Activated B cell treated with CpG ODN at 0.5 μM for 24 hours (primary cell): ENCODE data around the gene CCDC93. TPM values are rescaled to one million over a fixed set of nuclear protein-coding genes. Genes with fewer than 3 reads are reported as not detected.

Experiments used
- ATAC-seq: fragments of 200-7000 bp; cut with Tn5 transposase; one replicate; pipeline ENCODE4 v1.10.0; 2021; ENCODE audit warnings: low read depth, mild to moderate bottlenecking, moderate library complexity
- CTCF ChIA-PET: fragments of 350-600 bp; sonication (Branson Sonifier 250); formaldehyde crosslinking; loops from one replicate; lab custom pipeline; 2021; ENCODE audit warnings: antibody characterized with exemption; lab: Charles Lee
- POLR2A ChIA-PET: fragments of 350-600 bp; sonication (Branson Sonifier 250); formaldehyde crosslinking; loops from one replicate; lab custom pipeline; 2021; ENCODE audit warnings: antibody characterized with exemption; lab: Charles Lee
- DNase-seq: peaks from one replicate; pipeline ENCODE4 v3.0.0; 2022
- H3K27ac Mint-ChIP-seq: one replicate; pipeline ENCODE4 v1.8.0; 2020; ENCODE audit warnings: mixed read lengths
- H3K27me3 Mint-ChIP-seq: one replicate; pipeline ENCODE4 v1.8.0; 2021; ENCODE audit warnings: mixed read lengths
- H3K36me3 Mint-ChIP-seq: one replicate; pipeline ENCODE4 v1.8.0; 2021; ENCODE audit warnings: low read depth, mixed read lengths
- H3K4me1 Mint-ChIP-seq: one replicate; pipeline ENCODE4 v1.8.0; 2021; ENCODE audit warnings: mixed read lengths
- H3K4me3 Mint-ChIP-seq: one replicate; pipeline ENCODE4 v1.8.0; 2020; ENCODE audit warnings: mild to moderate bottlenecking, mixed read lengths
- H3K9me3 Mint-ChIP-seq: one replicate; pipeline ENCODE4 v1.8.0; 2020; ENCODE audit warnings: mixed read lengths
- CTCF ChIP-seq: fragments of 200-600 bp; IDR thresholded peaks from one replicate; pipeline ENCODE4 v1.8.0; 2022; ENCODE audit warnings: antibody characterized with exemption, mild to moderate bottlenecking
- intact Hi-C: fragments of 100-400 bp; cut with micrococcal nuclease; formaldehyde crosslinking; loops from one replicate; pipeline ENCODE4 v1.15.1; 2024
- total RNA-seq: library from RNA; stranded (reverse); gene quantifications from 2 replicates; pipeline ENCODE4 v1.2.3, GENCODE V29; 2022

Gene CCDC93
- total RNA-seq, 1 donor from 2014 or later, result 38.8 TPM

- Mint-ChIP-seq H3K27me3 (peaks cover 2% of the 10 kb centered on the region), H3K4me1 (peaks cover 60% of the 10 kb centered on the region), H3K9me3 (no peaks in the 10 kb centered on the region), H3K27ac (peak overlapping the region; percentile 61), H3K4me3 (peak overlapping the region; percentile 21), H3K36me3 (no peaks in the 10 kb centered on the region)
- ChIA-PET POLR2A (interaction anchor here (2.5 kb wide), 1 partner anchor 13 kb away, joined by 18 read pairs; no protein-coding TSS in a partner anchor), CTCF (interaction anchor here (0.7 to 11.4 kb wide), 6 partner anchors 9 to 28 kb away, joined by 3 to 342 read pairs (median 4); no protein-coding TSS in a partner anchor)
- no peak for TF ChIP-seq CTCF
- intact Hi-C loops, result no loop called here
- DNase-seq (no peak), ATAC-seq (no peak)
These were observed 46.1 kb upstream of the CCDC93 start for GRCh38 chr2:118059919-118060478.

- POLR2A ChIA-PET, result interaction anchor here (2.5 kb wide), 1 partner anchor 12 kb away, joined by 18 read pairs; no protein-coding TSS in a partner anchor
- Mint-ChIP-seq H3K9me3 (no peaks in the 10 kb centered on the region), H3K27me3 (no peaks in the 10 kb centered on the region), H3K27ac (no peak overlapping the region), H3K4me3 (no peak overlapping the region), H3K4me1 (peaks cover 68% of the 10 kb centered on the region), H3K36me3 (no peaks in the 10 kb centered on the region)
- intact Hi-C loops, result no loop called here
- TF ChIP-seq CTCF, result no peak
- ATAC-seq, result no peak
- no peak for DNase-seq
- CTCF ChIA-PET, result interaction anchor here (1.2 to 11.4 kb wide), 3 partner anchors 10 to 56 kb away, joined by 3 to 342 read pairs (median 7); no protein-coding TSS in a partner anchor
These were observed 45.1 kb upstream of the CCDC93 start for GRCh38 chr2:118058951-118059350.

- Mint-ChIP-seq H3K27ac (peak overlapping the region; percentile 90), H3K36me3 (no peaks in the 10 kb centered on the region), H3K4me1 (peaks cover 68% of the 10 kb centered on the region), H3K9me3 (no peaks in the 10 kb centered on the region), H3K4me3 (no peak overlapping the region), H3K27me3 (no peaks in the 10 kb centered on the region)
- intact Hi-C loops, result loop anchor here (1.0 to 2.0 kb wide), 5 partner anchors 10 to 242 kb away; partner anchors contain the start of genes CCDC93, DDX18 and INSIG2
- ATAC-seq, result no peak
- CTCF ChIA-PET, result interaction anchor here (1.2 to 11.4 kb wide), 3 partner anchors 7 to 24 kb away, joined by 3 to 342 read pairs (median 7); no protein-coding TSS in a partner anchor
- POLR2A ChIA-PET, result interaction anchor here (0.7 to 2.3 kb wide), 5 partner anchors 10 to 167 kb away, joined by 4 to 18 read pairs (median 10); partner anchors contain the start of genes CCDC93 and INSIG2
- TF ChIP-seq CTCF, result no peak
- DNase-seq, result no peak
These were observed 42.9 kb upstream of the CCDC93 start for GRCh38 chr2:118056801-118057200.

GRCh38 chr2:118056165-118056534, 42.3 kb upstream of the CCDC93 start:
- ATAC-seq, result peak; percentile 89
- ChIA-PET CTCF (interaction anchor here (0.8 to 11.4 kb wide), 4 partner anchors 7 to 24 kb away, joined by 3 to 342 read pairs (median 5); no protein-coding TSS in a partner anchor), POLR2A (interaction anchor here (0.7 to 2.3 kb wide), 5 partner anchors 9 to 168 kb away, joined by 4 to 18 read pairs (median 10); partner anchors contain the start of genes CCDC93 and INSIG2)
- Mint-ChIP-seq H3K27ac (peak overlapping the region; percentile 90), H3K9me3 (no peaks in the 10 kb centered on the region), H3K27me3 (no peaks in the 10 kb centered on the region), H3K36me3 (no peaks in the 10 kb centered on the region), H3K4me1 (peaks cover 63% of the 10 kb centered on the region), H3K4me3 (peak overlapping the region; percentile 66)
- no peak for TF ChIP-seq CTCF
- peak; percentile 34 for DNase-seq
- intact Hi-C loops, result loop anchor here (1.0 to 2.0 kb wide), 5 partner anchors 10 to 242 kb away; partner anchors contain the start of genes CCDC93, DDX18 and INSIG2
